Esophagus squamous epithelium (tissue), 5 donors: ENCODE data around the gene MXRA8. TPM values are rescaled to one million over a fixed set of nuclear protein-coding genes. Genes with fewer than 3 reads are reported as not detected.

Source experiments
- DNase-seq: peaks from one replicate; lab custom pipeline; 2025; lab: John Stamatoyannopoulos, UW
- H3K27ac ChIP-seq, 4 donors: fragments of 200-600 bp; sonication (generic); one replicate each; pipeline ENCODE4 v1.5.1; 2016 to 2019; ENCODE audit warnings: mild to moderate bottlenecking in 1 of 4
- H3K27me3 ChIP-seq, 4 donors: fragments of 200-600 bp; sonication (generic); 1 replicate in 3 of 4; 2 replicates in 1 of 4; pipeline versions ENCODE4 v1.5.1 to v1.6.0; 2017 to 2021; ENCODE audit warnings: antibody characterized with exemption in 1 of 4
- H3K36me3 ChIP-seq, 3 donors: fragments of 200-600 bp; sonication (generic); one replicate each; pipeline ENCODE4 v1.5.1; 2016 to 2019
- H3K4me1 ChIP-seq, 3 donors: fragments of 200-600 bp; sonication (generic); one replicate each; pipeline ENCODE4 v1.5.1; 2017 to 2019
- H3K4me3 ChIP-seq, 4 donors: fragments of 200-600 bp; sonication (generic); 1 replicate in 3 of 4; 2 replicates in 1 of 4; pipeline ENCODE4 v1.5.1; 2016 to 2019; ENCODE audit warnings: mild to moderate bottlenecking in 2 of 4, moderate library complexity in 1 of 4
- H3K9me3 ChIP-seq, 3 donors: fragments of 200-600 bp; sonication (generic); one replicate each; pipeline ENCODE4 v1.5.1; 2016 to 2019
- POLR2A ChIP-seq, 4 donors: fragments of 450-650 bp; IDR thresholded peaks; one replicate each; pipeline ENCODE4 v1.6.1; 2017; ENCODE audit warnings: antibody characterized with exemption in 4 of 4, mild to moderate bottlenecking in 4 of 4, moderate library complexity in 3 of 4
- WGBS, 2 donors: methylation state at CpG; one replicate each; pipeline ENCODE4 v1.1.5; 2018; 5-methylcytosine and 5-hydroxymethylcytosine counted together
- intact Hi-C: fragments of 100-400 bp; cut with DNase I; formaldehyde crosslinking; loops from one replicate; pipeline ENCODE4 v1.15.0; 2022
- total RNA-seq, 4 donors: library from RNA; depleted of rRNA; stranded (reverse); fragments of >200 nt; gene quantifications; one replicate each; pipeline ENCODE4 v1.1.0, GENCODE V29; 2016
- TF ChIP-seq, protein P1 (sequence below), 6 experiments: fragments of 450-650 bp in 4 of 6; fragments of 200-600 bp in 2 of 6; sonication (generic) in 2 of 6; IDR thresholded peaks; one replicate each; pipeline ENCODE4 v1.5.1; 2016 to 2019; ENCODE audit warnings: antibody characterized with exemption in 6 of 6, mild to moderate bottlenecking in 4 of 6, moderate library complexity in 4 of 6
- donor health status: DM: yes; HTN: yes; CAD: no.

MXRA8 gene
- total RNA-seq, 4 donors from 2014 or later, result 0.45 to 33.8 (median 12.8) TPM

GRCh38 chr1:1315435-1315954 is 42.9 kb downstream of the MXRA8 start:
- Histone ChIP-seq H3K27me3 (no peaks in the 10 kb centered on the region), H3K4me3 (no peak overlapping the region), H3K9me3 (no peaks in the 10 kb centered on the region), H3K27ac (peak overlapping the region in 1 of 4 donors; percentile 17), H3K4me1 (peaks cover 22 to 62% (median 22%) of the 10 kb centered on the region in 3 donors), H3K36me3 (peaks cover 39 to 87% (median 40%) of the 10 kb centered on the region in 3 donors)
- intact Hi-C loops, result no loop called here
- 81 to 84% methylated on average over 3 to 8 of the region's 26 CpGs for WGBS, 2 donors
- DNase-seq, result no peak
- TF ChIP-seq POLR2A (IDR thresholded peaks at IDR 0.05), result no peak
- TF ChIP-seq, protein P1, sequence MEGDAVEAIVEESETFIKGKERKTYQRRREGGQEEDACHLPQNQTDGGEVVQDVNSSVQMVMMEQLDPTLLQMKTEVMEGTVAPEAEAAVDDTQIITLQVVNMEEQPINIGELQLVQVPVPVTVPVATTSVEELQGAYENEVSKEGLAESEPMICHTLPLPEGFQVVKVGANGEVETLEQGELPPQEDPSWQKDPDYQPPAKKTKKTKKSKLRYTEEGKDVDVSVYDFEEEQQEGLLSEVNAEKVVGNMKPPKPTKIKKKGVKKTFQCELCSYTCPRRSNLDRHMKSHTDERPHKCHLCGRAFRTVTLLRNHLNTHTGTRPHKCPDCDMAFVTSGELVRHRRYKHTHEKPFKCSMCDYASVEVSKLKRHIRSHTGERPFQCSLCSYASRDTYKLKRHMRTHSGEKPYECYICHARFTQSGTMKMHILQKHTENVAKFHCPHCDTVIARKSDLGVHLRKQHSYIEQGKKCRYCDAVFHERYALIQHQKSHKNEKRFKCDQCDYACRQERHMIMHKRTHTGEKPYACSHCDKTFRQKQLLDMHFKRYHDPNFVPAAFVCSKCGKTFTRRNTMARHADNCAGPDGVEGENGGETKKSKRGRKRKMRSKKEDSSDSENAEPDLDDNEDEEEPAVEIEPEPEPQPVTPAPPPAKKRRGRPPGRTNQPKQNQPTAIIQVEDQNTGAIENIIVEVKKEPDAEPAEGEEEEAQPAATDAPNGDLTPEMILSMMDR (IDR thresholded peaks at IDR 0.05), result no peak

DNA sequence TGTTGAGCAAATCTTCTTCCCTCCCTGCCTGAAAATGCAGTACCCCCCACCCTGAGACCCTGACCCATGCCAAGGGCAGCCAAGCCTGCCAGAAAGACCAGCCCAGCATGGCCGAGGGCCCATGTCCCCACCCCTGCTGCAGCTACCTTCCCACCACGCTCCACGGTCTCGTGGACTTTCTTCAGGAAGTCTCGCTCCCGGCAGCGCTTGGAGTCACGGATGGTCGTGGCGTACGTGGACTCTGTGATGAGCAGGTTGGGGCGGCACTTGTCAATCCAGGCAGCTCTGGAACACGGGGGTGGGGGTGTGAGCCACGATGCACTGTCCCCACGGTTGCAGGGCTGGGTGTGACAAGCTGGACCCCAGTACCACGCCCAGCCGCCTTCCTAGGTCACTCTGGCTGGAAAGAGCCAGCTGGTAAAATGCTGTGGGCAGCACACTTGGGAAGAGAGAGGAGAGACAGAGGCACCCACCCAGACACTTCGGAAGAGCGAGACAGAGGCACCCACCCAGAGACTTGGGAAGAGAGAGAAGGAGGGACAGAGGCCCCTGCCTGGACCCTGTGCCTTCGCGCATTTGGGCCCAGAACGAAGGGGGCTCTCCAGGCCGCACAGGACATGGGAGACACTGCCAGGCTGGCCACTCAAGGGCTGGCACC is 43.5 kb downstream of the MXRA8 start:
- 88 to 95% methylated on average over 11 to 22 of the region's 23 CpGs for WGBS, 2 donors
- intact Hi-C loops, result no loop called here
- Histone ChIP-seq H3K27ac (peak overlapping the region in 1 of 4 donors; percentile 17), H3K4me3 (no peak overlapping the region), H3K27me3 (no peaks in the 10 kb centered on the region), H3K9me3 (no peaks in the 10 kb centered on the region), H3K4me1 (peaks cover 29 to 64% (median 29%) of the 10 kb centered on the region in 3 donors), H3K36me3 (peaks cover 39 to 85% (median 40%) of the 10 kb centered on the region in 3 donors)
- no peak for DNase-seq
- TF ChIP-seq, protein P1 (IDR thresholded peaks at IDR 0.05), result no peak
- no peak for TF ChIP-seq POLR2A (IDR thresholded peaks at IDR 0.05)

- no CpG with 5 or more reads among the region's 15 CpGs for WGBS, 2 donors
- Histone ChIP-seq H3K4me3 (no peak overlapping the region), H3K27ac (no peak overlapping the region), H3K36me3 (peaks cover 38 to 79% (median 39%) of the 10 kb centered on the region in 3 donors), H3K4me1 (peaks cover 35 to 64% (median 35%) of the 10 kb centered on the region in 3 donors), H3K27me3 (no peaks in the 10 kb centered on the region), H3K9me3 (no peaks in the 10 kb centered on the region)
- intact Hi-C loops, result no loop called here
- no peak for TF ChIP-seq POLR2A (IDR thresholded peaks at IDR 0.05)
- TF ChIP-seq, protein P1 (IDR thresholded peaks at IDR 0.05), result no peak
- DNase-seq, result no peak
Measured at GRCh38 chr1:1314237-1314586, 44.1 kb downstream of the MXRA8 start.

DNA sequence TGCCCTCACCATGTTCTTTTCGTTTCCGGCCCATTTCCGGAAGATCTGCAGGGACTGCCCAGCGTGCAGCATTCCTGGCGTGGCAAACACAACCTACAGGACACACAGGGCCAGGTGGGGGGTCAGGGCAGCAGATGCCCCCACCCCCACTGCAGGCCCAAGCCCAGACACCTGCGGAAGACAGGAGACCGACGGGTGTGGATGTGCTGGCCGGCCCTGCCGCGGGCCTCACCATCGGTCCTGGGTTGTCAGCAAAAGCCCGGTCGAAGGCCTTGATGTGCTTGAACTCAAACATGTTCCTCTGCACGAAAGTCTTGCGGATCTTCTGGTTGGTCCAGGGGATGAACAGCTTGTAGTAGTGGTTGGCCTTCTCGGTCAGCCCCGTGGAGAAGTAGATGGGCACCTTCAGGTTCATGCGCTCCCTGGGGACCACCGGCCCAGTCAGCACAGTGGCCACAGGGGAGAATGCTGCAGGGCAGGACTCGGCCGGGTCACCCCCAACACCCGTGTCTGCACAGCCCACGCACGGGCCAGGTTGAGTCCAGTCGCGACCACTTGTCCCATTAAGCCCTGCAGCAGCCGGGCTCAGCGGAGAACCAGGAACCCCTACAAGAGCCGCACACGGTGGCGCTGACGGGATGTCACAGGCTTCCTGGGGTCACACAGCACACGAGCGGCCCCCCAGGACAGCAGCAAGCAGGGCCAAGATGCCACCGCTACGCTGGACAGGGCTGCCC is 44.7 kb downstream of the MXRA8 start:
- peaks cover 34 to 74% (median 34%) of the 10 kb centered on the region in 3 donors for H3K36me3 ChIP-seq
- H3K27me3 ChIP-seq, result no peaks in the 10 kb centered on the region
- no peak for DNase-seq
- WGBS, 2 donors, result 71 to 85% methylated on average over 6 of the region's 37 CpGs
- no peak overlapping the region for H3K4me3 ChIP-seq
- intact Hi-C loops, result no loop called here
- H3K27ac ChIP-seq, result no peak overlapping the region
- H3K4me1 ChIP-seq, result peaks cover 31 to 64% (median 33%) of the 10 kb centered on the region in 3 donors
- no peak for TF ChIP-seq POLR2A (IDR thresholded peaks at IDR 0.05)
- TF ChIP-seq, protein P1 (IDR thresholded peaks at IDR 0.05), result no peak
- H3K9me3 ChIP-seq, result no peaks in the 10 kb centered on the region
